PC-3 (cell line): ENCODE measurements around the gene BEND3. TPM values are rescaled to one million over a fixed set of nuclear protein-coding genes. Genes with fewer than 3 reads are reported as not detected.

Experiments
- ATAC-seq: fragments of 200-7000 bp; cut with Tn5 transposase; 2 replicates; pipeline ENCODE4 v1.9.1; 2020; ENCODE audit warnings: mild to moderate bottlenecking, moderate library complexity
- BruUV-seq: library from RNA; stranded (reverse); fragments of 400-500 nt; replicated peaks from 2 replicates; lab custom pipeline; 2021; lab: Mats Ljungman, UMichigan
- CTCF ChIA-PET: fragments of 300-600 bp; sonication (Branson Sonifier 250); formaldehyde crosslinking; loops from one replicate; lab custom pipeline; 2022; ENCODE audit warnings: antibody characterized with exemption; lab: Charles Lee
- POLR2A ChIA-PET: fragments of 300-600 bp; sonication (Branson Sonifier 250); formaldehyde crosslinking; loops from one replicate; lab custom pipeline; 2022; ENCODE audit warnings: antibody characterized with exemption; ENCODE audit not compliant: unreplicated experiment; lab: Charles Lee
- DNase-seq: peaks from one replicate; pipeline ENCODE4 v3.0.0-alpha.2; 2015
- H2AFZ ChIP-seq: fragments of 300-600 bp; sonication (generic); 2 replicates; pipeline ENCODE4 v1.6.0; 2016; ENCODE audit warnings: antibody characterized with exemption, low read length
- H3F3A ChIP-seq: fragments of 300-600 bp; sonication (generic); one replicate; pipeline ENCODE4 v1.6.0; 2017; ENCODE audit warnings: antibody characterized with exemption, low read length, control low read depth, mild to moderate bottlenecking; ENCODE audit not compliant: unreplicated experiment
- H3K27ac ChIP-seq: fragments of 300-600 bp; sonication (generic); 2 replicates; pipeline ENCODE4 v1.5.1; 2016; ENCODE audit warnings: mild to moderate bottlenecking, low read length
- H3K27me3 ChIP-seq: fragments of 300-600 bp; sonication (generic); 2 replicates; pipeline ENCODE4 v1.6.1; 2016; ENCODE audit warnings: low read length, mixed read lengths
- H3K36me3 ChIP-seq: fragments of 300-600 bp; sonication (generic); 2 replicates; pipeline ENCODE4 v1.6.1; 2016; ENCODE audit warnings: low read depth, mixed run types, low read length, mixed read lengths
- H3K4me1 ChIP-seq: fragments of 300-600 bp; sonication (generic); 2 replicates; pipeline ENCODE4 v1.5.1; 2016; ENCODE audit warnings: low read length; ENCODE audit not compliant: insufficient read depth
- H3K4me2 ChIP-seq: fragments of 300-600 bp; sonication (generic); 2 replicates; pipeline ENCODE4 v1.6.0; 2016; ENCODE audit warnings: low read length
- H3K4me3 ChIP-seq: fragments of 300-600 bp; sonication (generic); 2 replicates; pipeline ENCODE4 v1.5.1; 2016; ENCODE audit warnings: mild to moderate bottlenecking, low read length, mixed read lengths
- H3K79me2 ChIP-seq: fragments of 300-600 bp; sonication (generic); 2 replicates; pipeline ENCODE4 v1.6.1; 2017; ENCODE audit warnings: low read length, mixed read lengths
- H3K9ac ChIP-seq: fragments of 300-600 bp; sonication (generic); 2 replicates; pipeline ENCODE4 v1.6.0; 2016; ENCODE audit warnings: mild to moderate bottlenecking, low read length
- H3K9me2 ChIP-seq: fragments of 300-600 bp; sonication (generic); replicated peaks from 2 replicates; pipeline ENCODE4 v1.6.1; 2016; ENCODE audit warnings: mixed run types, low read length, mixed read lengths
- H3K9me3 ChIP-seq: fragments of 300-600 bp; sonication (generic); 2 replicates; pipeline ENCODE4 v1.6.1; 2016; ENCODE audit warnings: low read length, mixed read lengths
- H4K20me1 ChIP-seq: fragments of 300-600 bp; sonication (generic); 2 replicates; pipeline ENCODE4 v1.6.1; 2016; ENCODE audit warnings: low read length, mixed read lengths
- EZH2 ChIP-seq: fragments of 300-600 bp; sonication (generic); IDR thresholded peaks from one replicate; pipeline ENCODE4 v1.6.1; 2017; ENCODE audit warnings: antibody characterized with exemption, mild to moderate bottlenecking, low read length; ENCODE audit not compliant: unreplicated experiment
- EZH2phosphoT487 ChIP-seq: fragments of 300-600 bp; sonication (generic); IDR thresholded peaks from 2 replicates; pipeline ENCODE4 v1.6.1; 2018; ENCODE audit warnings: mild to moderate bottlenecking, antibody characterized with exemption, low read length, borderline replicate concordance
- intact Hi-C: fragments of 100-400 bp; cut with micrococcal nuclease; formaldehyde crosslinking; loops from 2 replicates; pipeline ENCODE4 v1.9.0; 2023
- total RNA-seq: library from RNA; depleted of rRNA; stranded (reverse); fragments of >200 nt; gene quantifications from 2 replicates; pipeline ENCODE4 v1.2.3, GENCODE V29; 2014
- TF ChIP-seq, protein P1 (sequence below): fragments of 300-600 bp; sonication (generic); conservative IDR thresholded peaks from 2 replicates; pipeline ENCODE4 v1.5.1; 2017; ENCODE audit warnings: antibody characterized with exemption, low read depth, mild to moderate bottlenecking, low read length

Gene BEND3
- total RNA-seq, 1 experiment from 2014 or later, result 4.5 TPM

DNA sequence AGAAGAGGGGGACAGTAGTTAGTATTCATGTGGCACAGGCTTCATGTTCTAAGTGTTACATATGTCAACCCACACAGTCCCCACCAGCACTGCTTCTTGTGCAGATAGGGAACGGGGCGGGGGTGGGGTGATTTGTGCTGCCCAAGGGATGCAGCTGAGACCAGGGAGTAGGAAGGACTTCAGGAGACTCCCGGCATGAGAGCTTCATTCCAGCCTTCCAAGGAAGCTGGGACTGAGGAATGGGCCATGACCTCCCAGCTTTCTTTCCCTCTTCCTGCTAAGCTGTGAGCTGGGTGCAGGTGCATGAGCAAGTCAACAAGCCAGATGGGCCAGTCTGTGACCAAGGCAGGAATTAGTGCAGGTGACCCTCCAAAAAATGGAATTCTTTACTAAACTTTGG is 9.2 kb downstream of the BEND3 start:
- ATAC-seq (no peak), DNase-seq (no peak)
- H4K20me1 ChIP-seq, result no peaks in the 10 kb centered on the region

GRCh38 chr6:107105511-107106116 is 9.7 kb downstream of the BEND3 start:
- Histone ChIP-seq H3K4me1 (no peaks in the 10 kb centered on the region), H3K9me3 (no peaks in the 10 kb centered on the region), H4K20me1 (no peaks in the 10 kb centered on the region), H3K9ac (no peak overlapping the region), H2AFZ (no peak overlapping the region), H3K4me2 (no peak overlapping the region), H3K79me2 (no peaks in the 10 kb centered on the region), H3K4me3 (no peak overlapping the region), H3K9me2 (no peaks in the 10 kb centered on the region), H3K36me3 (no peaks in the 10 kb centered on the region), H3F3A (no peaks in the 10 kb centered on the region), H3K27ac (no peak overlapping the region), H3K27me3 (no peaks in the 10 kb centered on the region)
- BruUV-seq, result no TSS peak
- ChIA-PET POLR2A (no interaction called here), CTCF (interaction anchor here (0.8 kb wide), 1 partner anchor 326 kb away, joined by 3 read pairs; no protein-coding TSS in a partner anchor)
- TF ChIP-seq EZH2phosphoT487, result no peak
- TF ChIP-seq, protein P1, sequence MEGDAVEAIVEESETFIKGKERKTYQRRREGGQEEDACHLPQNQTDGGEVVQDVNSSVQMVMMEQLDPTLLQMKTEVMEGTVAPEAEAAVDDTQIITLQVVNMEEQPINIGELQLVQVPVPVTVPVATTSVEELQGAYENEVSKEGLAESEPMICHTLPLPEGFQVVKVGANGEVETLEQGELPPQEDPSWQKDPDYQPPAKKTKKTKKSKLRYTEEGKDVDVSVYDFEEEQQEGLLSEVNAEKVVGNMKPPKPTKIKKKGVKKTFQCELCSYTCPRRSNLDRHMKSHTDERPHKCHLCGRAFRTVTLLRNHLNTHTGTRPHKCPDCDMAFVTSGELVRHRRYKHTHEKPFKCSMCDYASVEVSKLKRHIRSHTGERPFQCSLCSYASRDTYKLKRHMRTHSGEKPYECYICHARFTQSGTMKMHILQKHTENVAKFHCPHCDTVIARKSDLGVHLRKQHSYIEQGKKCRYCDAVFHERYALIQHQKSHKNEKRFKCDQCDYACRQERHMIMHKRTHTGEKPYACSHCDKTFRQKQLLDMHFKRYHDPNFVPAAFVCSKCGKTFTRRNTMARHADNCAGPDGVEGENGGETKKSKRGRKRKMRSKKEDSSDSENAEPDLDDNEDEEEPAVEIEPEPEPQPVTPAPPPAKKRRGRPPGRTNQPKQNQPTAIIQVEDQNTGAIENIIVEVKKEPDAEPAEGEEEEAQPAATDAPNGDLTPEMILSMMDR, result no peak
- intact Hi-C loops, result no loop called here
- DNase-seq (no peak), ATAC-seq (no peak)

More for the DNA sequence above, 9.2 kb downstream of the BEND3 start:
- intact Hi-C loops, result no loop called here
- Histone ChIP-seq H3K36me3 (no peaks in the 10 kb centered on the region), H3K27ac (no peak overlapping the region), H3K27me3 (no peaks in the 10 kb centered on the region), H3K4me1 (no peaks in the 10 kb centered on the region), H3K9me2 (no peaks in the 10 kb centered on the region), H3K79me2 (no peaks in the 10 kb centered on the region), H3F3A (no peaks in the 10 kb centered on the region), H3K9ac (no peak overlapping the region), H3K9me3 (no peaks in the 10 kb centered on the region), H3K4me2 (no peak overlapping the region), H2AFZ (no peak overlapping the region), H3K4me3 (no peak overlapping the region)
- TF ChIP-seq EZH2phosphoT487 (no peak), EZH2 (no peak)
- TF ChIP-seq, protein P1, result no peak
- CTCF ChIA-PET, result interaction anchor here (0.8 kb wide), 1 partner anchor 325 kb away, joined by 3 read pairs; no protein-coding TSS in a partner anchor
- no TSS peak for BruUV-seq
- POLR2A ChIA-PET, result no interaction called here

DNA sequence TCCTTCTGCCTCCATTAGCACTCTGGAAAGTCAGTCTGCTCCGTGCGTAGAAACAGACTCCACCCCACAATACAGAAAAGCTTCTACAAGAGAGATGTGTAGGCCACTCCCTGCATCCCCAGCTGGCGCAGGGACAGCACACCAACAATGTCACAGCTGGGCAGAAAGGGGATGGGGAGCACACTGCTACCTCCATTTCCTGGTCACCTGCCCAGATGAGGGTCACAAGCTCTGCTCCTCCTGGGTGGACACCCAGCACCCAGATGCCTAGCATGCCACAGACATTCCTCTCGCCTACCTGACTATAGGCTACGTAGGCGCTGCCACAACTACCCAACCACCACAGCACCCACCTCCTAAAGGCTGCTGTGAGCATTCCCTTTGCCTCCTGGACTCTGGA is 12.2 kb downstream of the BEND3 start:
- ATAC-seq (no peak), DNase-seq (no peak)
- Histone ChIP-seq H3K9me2 (no peaks in the 10 kb centered on the region), H3K27me3 (no peaks in the 10 kb centered on the region), H3K9me3 (no peaks in the 10 kb centered on the region), H3K27ac (no peak overlapping the region), H3K4me1 (no peaks in the 10 kb centered on the region), H3K4me3 (no peak overlapping the region), H3K79me2 (no peaks in the 10 kb centered on the region), H4K20me1 (no peaks in the 10 kb centered on the region), H3K4me2 (no peak overlapping the region), H3K36me3 (no peaks in the 10 kb centered on the region), H2AFZ (no peak overlapping the region), H3K9ac (no peak overlapping the region), H3F3A (no peaks in the 10 kb centered on the region)
- ChIA-PET POLR2A (no interaction called here), CTCF (no interaction called here)
- intact Hi-C loops, result no loop called here
- no TSS peak for BruUV-seq
- TF ChIP-seq, protein P1, result no peak
- no peak for TF ChIP-seq EZH2phosphoT487
- TF ChIP-seq EZH2, result no peak
